ENCODE results near the gene PRR5L. TPM values are rescaled to one million over a fixed set of nuclear protein-coding genes. Genes with fewer than 3 reads are reported as not detected.

Gene PRR5L
- total RNA-seq, 4 donors from 2014 or later, result 1.1 to 3.4 (median 1.7) TPM

- intact Hi-C loops (cut with DNase I; ENCODE audit: low total_unique reads), result no loop called here
- no peak for TF ChIP-seq CTCF (IDR thresholded peaks at IDR 0.05)
- TF ChIP-seq POLR2A (IDR thresholded peaks at IDR 0.05), result no peak
- no peak overlapping the region for H3K4me3 ChIP-seq (ENCODE audit: low read depth, poor library complexity, severe bottlenecking)
- no peak for DNase-seq (ENCODE audit: low spot score in 2 of 2)
- WGBS, 2 donors, result 83 to 85% methylated on average over 1 of the region's 1 CpG
These were observed 12.5 kb downstream of the PRR5L start for GRCh38 chr11:36308577-36308976.

GRCh38 chr11:36309779-36310178, 13.7 kb downstream of the PRR5L start:
- intact Hi-C loops (cut with DNase I; ENCODE audit: low total_unique reads), result no loop called here
- no peak for TF ChIP-seq POLR2A (IDR thresholded peaks at IDR 0.05)
- no peak for TF ChIP-seq CTCF (IDR thresholded peaks at IDR 0.05)
- WGBS, 2 donors, result 90 to 92% methylated on average over 4 of the region's 4 CpGs
- H3K4me3 ChIP-seq (ENCODE audit: low read depth, poor library complexity, severe bottlenecking), result no peak overlapping the region
- no peak for DNase-seq (ENCODE audit: low spot score in 2 of 2)

- H3K4me3 ChIP-seq (ENCODE audit: low read depth, poor library complexity, severe bottlenecking), result no peak overlapping the region
- no peak for TF ChIP-seq CTCF (IDR thresholded peaks at IDR 0.05)
- TF ChIP-seq POLR2A (IDR thresholded peaks at IDR 0.05), result no peak
- DNase-seq (ENCODE audit: low spot score in 2 of 2), result no peak
- 92 to 96% methylated on average over 4 of the region's 4 CpGs for WGBS, 2 donors
- intact Hi-C loops (cut with DNase I; ENCODE audit: low total_unique reads), result no loop called here
These were observed 16.0 kb downstream of the PRR5L start for GRCh38 chr11:36311926-36312595.

GRCh38 chr11:36312611-36313472, 16.8 kb downstream of the PRR5L start:
- no peak for DNase-seq (ENCODE audit: low spot score in 2 of 2)
- WGBS, 2 donors, result 48 to 51% methylated on average over 6 of the region's 6 CpGs
- no peak for TF ChIP-seq POLR2A (IDR thresholded peaks at IDR 0.05)
- TF ChIP-seq CTCF (IDR thresholded peaks at IDR 0.05), result no peak

DNA sequence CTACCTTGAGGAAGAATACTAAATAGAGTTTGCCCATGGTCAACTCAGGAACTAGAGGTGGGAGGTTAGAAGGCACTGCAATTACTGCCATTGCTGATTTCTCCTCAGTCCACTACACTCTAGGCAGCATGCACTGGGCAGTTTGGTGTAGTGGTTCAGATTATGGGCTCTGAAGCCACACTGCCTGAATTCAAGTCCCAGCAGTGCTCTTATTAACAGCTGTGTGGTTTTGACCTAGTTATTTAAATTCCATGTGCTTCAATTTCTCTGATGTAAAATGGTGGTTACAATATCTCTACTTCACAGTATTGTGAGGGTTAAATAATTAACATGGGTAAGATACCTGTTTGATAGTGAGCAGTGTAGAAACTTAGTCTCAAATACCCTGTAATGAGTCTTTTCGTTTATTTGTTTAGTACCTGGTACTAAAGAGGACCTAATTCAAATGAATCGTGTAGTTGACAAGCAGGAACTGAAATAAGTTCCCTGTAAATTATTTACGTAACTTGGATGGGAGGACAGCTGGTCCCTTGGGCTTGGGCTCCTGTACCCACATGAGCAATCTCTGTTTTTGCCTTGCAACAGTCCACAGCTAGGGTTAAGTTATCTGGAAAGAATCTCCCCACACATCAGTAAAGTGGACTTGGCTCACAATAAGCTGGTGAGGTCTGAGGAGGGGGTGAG, 17.8 kb downstream of the PRR5L start:
- intact Hi-C loops (cut with DNase I; ENCODE audit: low total_unique reads), result no loop called here
- 69 to 76% methylated on average over 3 of the region's 3 CpGs for WGBS, 2 donors
- no peak for TF ChIP-seq CTCF (IDR thresholded peaks at IDR 0.05)
- no peak for TF ChIP-seq POLR2A (IDR thresholded peaks at IDR 0.05)
- no peak overlapping the region for H3K4me3 ChIP-seq (ENCODE audit: low read depth, poor library complexity, severe bottlenecking)
- DNase-seq (ENCODE audit: low spot score in 2 of 2), result no peak

More at GRCh38 chr11:36312611-36313472, 16.8 kb downstream of the PRR5L start:
- no peak overlapping the region for H3K4me3 ChIP-seq (ENCODE audit: low read depth, poor library complexity, severe bottlenecking)
- intact Hi-C loops (cut with DNase I; ENCODE audit: low total_unique reads), result no loop called here
